ENCODE data around the gene CDC25B. TPM values are rescaled to one million over a fixed set of nuclear protein-coding genes. Genes with fewer than 3 reads are reported as not detected.

The CDC25B gene
- total and polyA plus RNA-seq, 2 donors (not counting 3 experiments of a cell fraction or from before 2014, with no cell fraction given) = 46.7 to 76.5 TPM

DNA sequence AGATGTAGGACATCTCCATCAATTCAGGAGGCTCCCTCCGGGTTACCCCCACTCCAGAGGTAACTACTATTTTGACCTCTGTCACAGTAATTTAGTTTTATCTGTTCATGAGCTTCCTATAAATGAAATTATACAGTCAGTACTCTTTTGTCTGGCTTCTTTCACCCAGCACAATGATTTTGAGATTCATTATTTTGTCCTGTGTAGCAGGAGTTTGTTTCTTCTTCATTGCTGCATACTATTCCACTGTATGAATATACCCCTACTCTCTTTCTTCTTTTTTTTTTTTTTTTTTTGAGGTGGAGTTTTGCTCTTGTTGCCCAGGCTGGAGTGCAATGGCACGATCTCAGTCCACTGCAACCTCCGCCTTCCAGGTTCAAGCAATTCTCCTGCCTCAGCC is 12.4 kb downstream of the CDC25B start:
- TF ChIP-seq POLR2AphosphoS5 (IDR thresholded peaks at IDR 0.05; ENCODE audit: insufficient read depth, low read depth, low read length) (no peak), GATA2 (IDR thresholded peaks at IDR 0.05; ENCODE audit: insufficient read depth, insufficient read length, low read depth, low read length) (no peak), JUN (IDR thresholded peaks at IDR 0.05; ENCODE audit: borderline replicate concordance, insufficient read depth, insufficient read length, low read depth) (no peak), EZH2 (IDR thresholded peaks at IDR 0.05; ENCODE audit: borderline replicate concordance, low read depth, low read length, severe bottlenecking) (no peak), FOS (IDR thresholded peaks at IDR 0.05; ENCODE audit: borderline replicate concordance, insufficient read depth, low read length) (no peak), POLR2A (IDR thresholded peaks at IDR 0.05; ENCODE audit: low read depth, low read length) (no peak), MYC (IDR thresholded peaks at IDR 0.05; ENCODE audit: low read depth, low read length) (no peak)
- TF ChIP-seq, protein P1, sequence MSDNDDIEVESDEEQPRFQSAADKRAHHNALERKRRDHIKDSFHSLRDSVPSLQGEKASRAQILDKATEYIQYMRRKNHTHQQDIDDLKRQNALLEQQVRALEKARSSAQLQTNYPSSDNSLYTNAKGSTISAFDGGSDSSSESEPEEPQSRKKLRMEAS (IDR thresholded peaks at IDR 0.05; ENCODE audit: insufficient read depth, insufficient read length) = no peak
- TF ChIP-seq, protein P2, sequence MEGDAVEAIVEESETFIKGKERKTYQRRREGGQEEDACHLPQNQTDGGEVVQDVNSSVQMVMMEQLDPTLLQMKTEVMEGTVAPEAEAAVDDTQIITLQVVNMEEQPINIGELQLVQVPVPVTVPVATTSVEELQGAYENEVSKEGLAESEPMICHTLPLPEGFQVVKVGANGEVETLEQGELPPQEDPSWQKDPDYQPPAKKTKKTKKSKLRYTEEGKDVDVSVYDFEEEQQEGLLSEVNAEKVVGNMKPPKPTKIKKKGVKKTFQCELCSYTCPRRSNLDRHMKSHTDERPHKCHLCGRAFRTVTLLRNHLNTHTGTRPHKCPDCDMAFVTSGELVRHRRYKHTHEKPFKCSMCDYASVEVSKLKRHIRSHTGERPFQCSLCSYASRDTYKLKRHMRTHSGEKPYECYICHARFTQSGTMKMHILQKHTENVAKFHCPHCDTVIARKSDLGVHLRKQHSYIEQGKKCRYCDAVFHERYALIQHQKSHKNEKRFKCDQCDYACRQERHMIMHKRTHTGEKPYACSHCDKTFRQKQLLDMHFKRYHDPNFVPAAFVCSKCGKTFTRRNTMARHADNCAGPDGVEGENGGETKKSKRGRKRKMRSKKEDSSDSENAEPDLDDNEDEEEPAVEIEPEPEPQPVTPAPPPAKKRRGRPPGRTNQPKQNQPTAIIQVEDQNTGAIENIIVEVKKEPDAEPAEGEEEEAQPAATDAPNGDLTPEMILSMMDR (IDR thresholded peaks at IDR 0.05; ENCODE audit: extremely low read depth in 1 of 2, insufficient read depth in 1 of 2, low read depth in 1 of 2, low read length in 2 of 2) = no peak
- TSS peak; percentile 30 for BruUV-seq (replicated peaks)
- H3K36me3 ChIP-seq (ENCODE audit: control insufficient read depth in 2 of 2, extremely low read depth in 1 of 2, insufficient read depth in 2 of 2, low read length in 2 of 2) = peaks cover 0 to 5% of the 10 kb centered on the region in 2 experiments
- no peak for FAIRE-seq
- H3K79me2 ChIP-seq (ENCODE audit: control insufficient read depth, insufficient read depth, low read length) = no peaks in the 10 kb centered on the region
- dilution Hi-C loops (cut with MboI; ENCODE audit: extremely low pct_ligation_motif_present, low sequenced_read_pairs) (no loop called here), intact Hi-C loops (cut with micrococcal nuclease) (loop anchor here (1.0 kb wide), 1 partner anchor 12 kb away; the partner anchor contains the start of gene CDC25B)
- DNase-seq (ENCODE audit: low read depth, low spot score) = no peak
- POLR2A ChIA-PET = no interaction called here
- H3K27ac ChIP-seq (ENCODE audit: insufficient read depth, low read depth, low read length) = peak overlapping the region; percentile 88
- H3K9me3 ChIP-seq (replicated peaks; ENCODE audit: control insufficient read depth, insufficient read depth, low read length) = no peaks in the 10 kb centered on the region
- H3K4me1 ChIP-seq (ENCODE audit: control insufficient read depth, extremely low read depth, insufficient read depth, low read length) = peaks cover 35% of the 10 kb centered on the region
- no peaks in the 10 kb centered on the region for H3K27me3 ChIP-seq (ENCODE audit: control insufficient read depth in 2 of 2, insufficient read depth in 2 of 2, low read length in 2 of 2)
- H2AFZ ChIP-seq (ENCODE audit: low read depth, low read length) = no peak overlapping the region
- peak overlapping the region; percentile 43 for H3K9ac ChIP-seq (replicated peaks; ENCODE audit: extremely low read depth, insufficient read depth, low read length)
- H4K20me1 ChIP-seq (replicated peaks; ENCODE audit: control insufficient read depth, extremely low read depth, insufficient read depth, low read length) = no peaks in the 10 kb centered on the region
- H3K4me3 ChIP-seq (replicated peaks in 1 of 3; ENCODE audit: insufficient read depth in 1 of 3, low read depth in 1 of 3, low read length in 3 of 3) = no peak overlapping the region
- no peaks in the 10 kb centered on the region for H3K9me1 ChIP-seq (replicated peaks; ENCODE audit: control insufficient read depth, extremely low read depth, insufficient read depth, low read length)
- CTCF ChIA-PET = no interaction called here
- no peak overlapping the region for H3K4me2 ChIP-seq (ENCODE audit: insufficient read depth, low read length)
